Measurements from ENCODE around the gene DHODH.
A peak's percentile ranks its signal among the peaks of the same experiment; 100 is the strongest.

The DHODH gene

GRCh38 chr16:72008424-72009216, at the start of gene DHODH:
Gene DHODH, plus strand, starts transcription at chr16:72008744. Its CDS starts 21 bp downstream, at chr16:72008765.
- no peak for TF ChIP-seq CTCF (IDR thresholded peaks at IDR 0.05; ENCODE audit: low read depth, low read length)
- H3K4me3 ChIP-seq (ENCODE audit: low read depth, low read length) = peak within 1 kb of the TSS; percentile 88
- in situ Hi-C loops (cut with HindIII; ENCODE audit: low sequenced_read_pairs) = no loop called here
- DNase-seq (ENCODE audit: low read depth, low spot score) = peak; percentile 98

GRCh38 chr16:71961066-71962039, 47.2 kb upstream of the DHODH start:
- TF ChIP-seq CTCF (IDR thresholded peaks at IDR 0.05; ENCODE audit: low read depth, low read length) = peak; percentile 84
- DNase-seq (ENCODE audit: low read depth, low spot score) = peak; percentile 84
- no peak overlapping the region for H3K4me3 ChIP-seq (ENCODE audit: low read depth, low read length)
- in situ Hi-C loops (cut with HindIII; ENCODE audit: low sequenced_read_pairs) = no loop called here

- DNase-seq (ENCODE audit: low read depth, low spot score) = no peak
- in situ Hi-C loops (cut with HindIII; ENCODE audit: low sequenced_read_pairs) = no loop called here
- no peak for TF ChIP-seq CTCF (IDR thresholded peaks at IDR 0.05; ENCODE audit: low read depth, low read length)
- no peak overlapping the region for H3K4me3 ChIP-seq (ENCODE audit: low read depth, low read length)
Measured at GRCh38 chr16:71963125-71963875, 45.2 kb upstream of the DHODH start.

- H3K4me3 ChIP-seq (ENCODE audit: low read depth, low read length) = no peak overlapping the region
- DNase-seq (ENCODE audit: low read depth, low spot score) = no peak
- in situ Hi-C loops (cut with HindIII; ENCODE audit: low sequenced_read_pairs) = no loop called here
Measured at GRCh38 chr16:71965223-71965622, 43.3 kb upstream of the DHODH start.

GRCh38 chr16:71966932-71967331, 41.6 kb upstream of the DHODH start:
- no peak overlapping the region for H3K4me3 ChIP-seq (ENCODE audit: low read depth, low read length)
- no peak for DNase-seq (ENCODE audit: low read depth, low spot score)
- in situ Hi-C loops (cut with HindIII; ENCODE audit: low sequenced_read_pairs) = no loop called here
- no peak for TF ChIP-seq CTCF (IDR thresholded peaks at IDR 0.05; ENCODE audit: low read depth, low read length)

More at GRCh38 chr16:71965223-71965622, 43.3 kb upstream of the DHODH start:
- TF ChIP-seq CTCF (IDR thresholded peaks at IDR 0.05; ENCODE audit: low read depth, low read length) = no peak

- no peak for DNase-seq (ENCODE audit: low read depth, low spot score)
- in situ Hi-C loops (cut with HindIII; ENCODE audit: low sequenced_read_pairs) = no loop called here
- no peak for TF ChIP-seq CTCF (IDR thresholded peaks at IDR 0.05; ENCODE audit: low read depth, low read length)
- no peak overlapping the region for H3K4me3 ChIP-seq (ENCODE audit: low read depth, low read length)
Measured at GRCh38 chr16:71969353-71969752, 39.2 kb upstream of the DHODH start.
